ENCODE measurements around the gene ECD.
"Not testable (repeated sequence)": the region's sequence is repeated elsewhere in the genome, so short reads cannot be mapped to it uniquely, and the experiment has no call there.

DNA sequence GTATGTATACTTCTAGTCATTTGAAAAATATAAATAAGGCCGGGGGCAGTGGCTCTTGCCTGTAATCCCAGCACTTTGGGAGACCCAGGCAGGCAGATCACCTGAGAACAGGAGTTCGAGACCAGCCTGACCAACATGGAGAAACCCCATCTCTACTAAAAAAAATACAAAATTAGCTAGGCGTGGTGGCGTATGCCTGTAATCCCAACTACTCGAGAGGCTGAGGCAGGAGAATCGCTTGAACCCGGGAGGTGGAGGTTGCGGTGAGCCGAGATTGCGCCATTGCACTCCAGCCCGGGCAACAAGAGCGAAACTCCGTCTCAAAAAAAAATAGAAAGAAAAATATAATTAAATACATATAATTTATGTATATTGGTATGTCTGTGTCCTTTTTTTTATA is 55.8 kb downstream of the ECD start:
- TF ChIP-seq POLR2A (IDR thresholded peaks at IDR 0.05; ENCODE audit: low read depth, low read length); TAF1 (IDR thresholded peaks at IDR 0.05; ENCODE audit: borderline replicate concordance, low read depth, low read length): not testable (repeated sequence)

Measured in GM12892 (cell line).